Measurements from ENCODE around the gene RPS6KA4.

Gene RPS6KA4

DNA sequence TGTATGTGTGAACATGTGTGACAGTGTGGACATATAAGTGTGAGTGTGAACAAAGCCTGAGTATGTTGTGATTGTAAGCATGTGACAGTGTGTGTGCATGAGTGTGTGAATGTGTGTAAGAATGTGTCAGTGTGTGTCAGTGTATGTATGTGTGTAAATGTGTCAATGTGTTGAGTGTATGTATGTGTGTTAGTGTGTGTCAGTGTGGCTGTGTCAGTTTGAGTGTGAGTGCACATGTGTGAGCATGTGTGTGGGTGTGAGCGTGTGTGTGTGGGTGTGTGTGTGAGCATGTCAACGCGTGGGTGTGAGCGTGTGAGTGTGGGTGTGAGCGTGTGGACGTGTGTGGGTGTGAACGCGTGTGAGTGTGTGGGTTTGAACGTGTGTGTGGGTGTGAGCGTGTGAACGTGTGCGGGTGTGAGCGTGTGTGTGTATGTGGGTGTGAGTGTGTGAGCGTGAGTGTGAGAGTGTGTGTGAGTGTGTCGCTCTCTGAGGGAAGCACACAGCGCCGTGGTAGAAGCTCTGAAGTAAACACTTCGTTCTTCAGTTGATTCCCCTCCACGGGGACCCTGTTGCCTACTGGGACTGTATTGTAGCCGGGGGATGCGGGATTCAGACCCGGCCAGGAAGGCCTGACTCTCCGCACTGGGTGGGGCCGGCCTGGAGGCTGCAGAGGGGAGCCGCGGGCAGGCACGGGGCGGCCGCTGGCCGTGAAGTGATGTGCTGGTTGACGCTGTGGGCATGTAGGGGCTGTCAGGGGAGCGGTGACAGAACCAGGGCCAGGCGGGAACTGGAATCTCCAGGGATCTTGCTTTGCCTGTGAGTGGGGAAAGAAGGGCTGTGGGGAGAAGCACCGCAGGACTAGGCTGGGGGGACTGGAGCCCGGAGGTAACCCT is 21.1 kb downstream of the RPS6KA4 start:
- Histone ChIP-seq H3K4me3 (ENCODE audit: low read depth, low read length) (no peak overlapping the region), H3K4me1 (peaks cover 3% of the 10 kb centered on the region; the same call in 1 of the 2 replicates), H3K27me3 (no peaks in the 10 kb centered on the region), H3K9me3 (no peaks in the 10 kb centered on the region), H3K36me3 (no peaks in the 10 kb centered on the region)
- no peak for DNase-seq
- TF ChIP-seq, protein P1, sequence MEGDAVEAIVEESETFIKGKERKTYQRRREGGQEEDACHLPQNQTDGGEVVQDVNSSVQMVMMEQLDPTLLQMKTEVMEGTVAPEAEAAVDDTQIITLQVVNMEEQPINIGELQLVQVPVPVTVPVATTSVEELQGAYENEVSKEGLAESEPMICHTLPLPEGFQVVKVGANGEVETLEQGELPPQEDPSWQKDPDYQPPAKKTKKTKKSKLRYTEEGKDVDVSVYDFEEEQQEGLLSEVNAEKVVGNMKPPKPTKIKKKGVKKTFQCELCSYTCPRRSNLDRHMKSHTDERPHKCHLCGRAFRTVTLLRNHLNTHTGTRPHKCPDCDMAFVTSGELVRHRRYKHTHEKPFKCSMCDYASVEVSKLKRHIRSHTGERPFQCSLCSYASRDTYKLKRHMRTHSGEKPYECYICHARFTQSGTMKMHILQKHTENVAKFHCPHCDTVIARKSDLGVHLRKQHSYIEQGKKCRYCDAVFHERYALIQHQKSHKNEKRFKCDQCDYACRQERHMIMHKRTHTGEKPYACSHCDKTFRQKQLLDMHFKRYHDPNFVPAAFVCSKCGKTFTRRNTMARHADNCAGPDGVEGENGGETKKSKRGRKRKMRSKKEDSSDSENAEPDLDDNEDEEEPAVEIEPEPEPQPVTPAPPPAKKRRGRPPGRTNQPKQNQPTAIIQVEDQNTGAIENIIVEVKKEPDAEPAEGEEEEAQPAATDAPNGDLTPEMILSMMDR (IDR thresholded peaks at IDR 0.05; ENCODE audit: low read depth, low read length) = no peak

DNA sequence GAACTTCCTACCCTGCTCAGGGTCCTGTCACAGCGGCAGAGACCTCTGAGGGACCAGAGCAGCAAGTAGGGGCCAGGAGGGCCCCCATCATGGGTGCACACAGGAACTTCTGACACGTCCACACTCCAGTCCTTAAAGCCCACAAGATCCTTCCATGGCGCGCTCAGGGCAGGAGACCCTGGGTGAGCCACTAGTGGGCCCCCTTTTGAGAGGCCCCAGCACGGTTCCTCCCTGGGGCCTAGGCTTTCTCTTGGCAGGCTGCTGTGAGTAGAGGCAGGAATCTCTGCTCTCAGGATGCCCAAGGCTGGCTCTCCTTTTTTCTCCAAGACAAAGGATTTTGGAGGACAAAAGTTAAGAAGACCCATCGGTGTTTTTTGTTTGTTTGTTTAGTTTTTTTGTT is 22.4 kb downstream of the RPS6KA4 start:
- TF ChIP-seq, protein P1 (IDR thresholded peaks at IDR 0.05; ENCODE audit: low read depth, low read length) = no peak
- H3K27me3 ChIP-seq = no peaks in the 10 kb centered on the region
- DNase-seq = no peak
- peaks cover 3% of the 10 kb centered on the region; the same call in 1 of the 2 replicates for H3K4me1 ChIP-seq
- no peaks in the 10 kb centered on the region for H3K9me3 ChIP-seq
- no peaks in the 10 kb centered on the region for H3K36me3 ChIP-seq
- no peak overlapping the region for H3K4me3 ChIP-seq (ENCODE audit: low read depth, low read length)

DNA sequence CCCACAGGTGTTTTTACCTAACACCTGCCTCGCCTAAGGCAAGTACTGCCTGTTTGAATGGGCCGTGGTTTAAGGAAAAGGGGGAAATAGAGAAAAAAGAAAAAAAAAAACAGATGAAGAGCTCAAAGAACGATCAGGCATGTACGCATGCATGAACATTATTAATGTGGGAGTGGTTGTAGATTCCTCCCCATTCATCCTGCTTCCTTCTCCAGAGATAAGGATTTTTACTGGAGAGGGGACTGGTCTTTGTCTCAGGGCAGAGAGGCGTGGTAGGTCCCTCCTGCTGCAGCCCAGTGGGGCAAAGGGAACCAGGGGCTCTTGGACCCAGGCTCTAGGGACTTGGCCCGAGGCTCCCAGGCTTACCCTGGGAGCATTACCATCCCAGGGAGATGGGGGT is 23.1 kb downstream of the RPS6KA4 start:
- Histone ChIP-seq H3K4me1 (peaks cover 3% of the 10 kb centered on the region; the same call in 1 of the 2 replicates), H3K4me3 (ENCODE audit: low read depth, low read length) (no peak overlapping the region), H3K27me3 (no peaks in the 10 kb centered on the region), H3K9me3 (no peaks in the 10 kb centered on the region), H3K36me3 (no peaks in the 10 kb centered on the region)
- TF ChIP-seq, protein P1 (IDR thresholded peaks at IDR 0.05; ENCODE audit: low read depth, low read length) = no peak
- no peak for DNase-seq

DNA sequence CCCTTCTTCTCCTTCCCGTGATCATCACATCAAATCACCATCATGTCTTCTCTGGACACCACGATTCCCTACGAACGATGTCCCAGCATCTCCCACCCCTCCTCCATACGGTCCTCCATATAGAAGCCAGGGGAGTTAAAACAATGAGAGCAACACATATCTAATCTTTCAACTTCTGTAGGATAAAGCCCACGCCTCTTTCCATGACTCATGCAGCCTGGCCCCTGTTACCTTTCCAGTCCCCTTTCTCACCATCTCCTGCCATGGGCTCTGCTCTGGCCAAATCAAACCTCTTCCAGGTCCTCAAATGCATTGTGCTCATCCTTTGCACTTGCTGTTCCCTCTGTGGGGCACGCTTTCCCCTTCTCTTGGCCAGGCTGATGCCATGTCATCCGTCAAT is 23.6 kb downstream of the RPS6KA4 start:
- TF ChIP-seq, protein P1 (IDR thresholded peaks at IDR 0.05; ENCODE audit: low read depth, low read length) = no peak
- Histone ChIP-seq H3K36me3 (no peaks in the 10 kb centered on the region), H3K27me3 (no peaks in the 10 kb centered on the region), H3K9me3 (no peaks in the 10 kb centered on the region), H3K4me3 (ENCODE audit: low read depth, low read length) (no peak overlapping the region), H3K4me1 (peaks cover 3% of the 10 kb centered on the region; the same call in 1 of the 2 replicates)
- no peak for DNase-seq

DNA sequence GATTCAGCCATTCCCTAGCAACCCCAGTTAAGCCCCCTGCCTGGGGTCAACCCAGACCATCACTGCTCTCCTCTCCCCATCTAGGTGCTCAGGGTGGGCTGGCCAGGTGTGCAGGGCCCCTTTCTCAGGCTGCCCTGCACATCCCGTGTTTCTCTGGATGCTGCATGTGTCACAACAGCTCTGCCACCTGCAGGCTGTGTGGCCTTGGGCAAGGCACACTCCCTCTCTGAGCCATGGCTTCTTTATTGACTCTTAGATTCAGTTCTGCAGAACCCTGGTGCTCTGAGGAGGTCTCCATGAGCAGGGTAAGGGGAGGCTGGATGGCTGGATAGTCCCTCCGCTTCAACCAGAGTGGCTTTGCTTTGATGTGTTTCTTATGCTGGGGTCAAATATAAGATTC is 24.6 kb downstream of the RPS6KA4 start:
- Histone ChIP-seq H3K36me3 (no peaks in the 10 kb centered on the region), H3K9me3 (no peaks in the 10 kb centered on the region), H3K4me1 (0 out of 2 replicates have a peak, but pooled peaks cover under 1% of the 10 kb centered on the region), H3K4me3 (ENCODE audit: low read depth, low read length) (no peak overlapping the region), H3K27me3 (no peaks in the 10 kb centered on the region)
- DNase-seq = no peak
- TF ChIP-seq, protein P1 (IDR thresholded peaks at IDR 0.05; ENCODE audit: low read depth, low read length) = no peak
